H54 (cell line): ENCODE data around the gene TAS1R1.

Experiments
- DNase-seq: peaks from one replicate; pipeline ENCODE4 v3.0.0; 2011; ENCODE audit warnings: low spot score, mixed read lengths; ENCODE audit not compliant: insufficient read length
- FAIRE-seq: peaks from 3 replicates; lab custom pipeline; 2011; peaks lifted over from hg19 to GRCh38; lab: Jason Lieb, UNC
- POLR2A ChIP-seq: IDR thresholded peaks from 2 replicates; pipeline ENCODE4 v1.6.1; 2011; ENCODE audit warnings: low read depth, mild to moderate bottlenecking, low read length

Gene TAS1R1

DNA sequence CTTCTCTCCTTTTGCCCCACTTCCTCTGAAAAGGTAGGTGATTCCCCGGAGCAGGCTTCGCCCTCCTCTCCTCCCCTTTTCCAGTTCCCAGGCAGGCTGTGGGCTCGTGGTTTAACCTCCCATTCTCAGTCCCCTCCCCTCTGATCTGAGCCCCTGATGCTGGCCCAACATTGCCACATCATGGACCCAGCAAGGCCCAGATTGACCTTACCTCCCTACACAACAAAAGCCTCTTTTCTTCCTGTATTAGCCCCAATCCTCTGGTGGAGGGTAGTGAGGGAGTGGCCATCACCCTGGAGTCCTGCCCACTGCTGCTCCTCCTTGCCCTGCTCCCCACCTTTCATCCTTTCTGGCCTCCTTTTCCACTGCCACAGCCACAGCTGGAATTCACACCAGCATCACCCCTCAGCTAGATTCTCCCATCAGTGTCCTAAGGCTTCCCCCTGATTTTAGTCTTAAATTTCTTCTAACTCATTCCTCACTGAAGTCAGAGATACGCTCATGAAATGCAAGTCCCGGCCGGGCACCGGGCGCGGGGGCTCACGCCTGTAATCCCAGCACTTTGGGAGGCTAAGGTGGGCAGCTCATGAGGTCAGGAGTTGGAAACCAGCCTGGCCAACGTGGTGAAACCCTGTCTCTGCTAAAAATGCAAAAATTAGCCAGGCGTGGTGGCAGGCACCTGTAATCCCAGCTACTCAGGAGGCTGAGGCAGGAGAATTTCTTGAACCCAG lies 17.7 kb downstream of the TAS1R1 start:
- FAIRE-seq (no peak), DNase-seq (no peak)
- no peak for TF ChIP-seq POLR2A

DNA sequence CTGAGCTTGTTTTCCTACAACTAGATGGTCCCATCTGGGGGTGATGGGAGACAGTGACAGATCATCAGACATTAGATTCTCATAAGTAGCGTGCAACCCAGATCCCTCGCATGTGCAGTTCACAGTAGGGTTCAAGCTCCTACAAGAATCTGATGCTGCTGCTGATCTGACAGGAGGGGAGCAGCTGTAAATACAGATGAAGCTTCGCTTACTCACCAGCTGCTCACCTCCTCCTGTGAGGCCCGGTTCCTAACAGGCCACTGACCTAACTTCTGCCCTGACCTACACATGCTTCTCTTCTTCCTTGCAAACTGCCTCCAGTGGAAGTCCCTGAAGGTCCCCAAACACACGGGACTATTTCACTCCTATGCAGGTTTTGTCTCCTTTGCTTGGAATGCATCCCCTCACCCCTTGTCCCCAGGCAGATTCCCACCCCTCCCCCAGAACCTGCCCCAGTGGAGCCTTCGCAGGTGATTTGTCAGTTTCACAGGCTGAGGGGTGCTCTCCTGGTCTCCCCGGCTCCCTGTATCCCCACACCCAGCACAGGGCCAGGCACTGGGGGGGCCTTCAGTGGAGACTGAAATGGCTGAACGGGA lies 19.0 kb downstream of the TAS1R1 start:
- TF ChIP-seq POLR2A, result no peak
- no peak for DNase-seq
- FAIRE-seq, result no peak

DNA sequence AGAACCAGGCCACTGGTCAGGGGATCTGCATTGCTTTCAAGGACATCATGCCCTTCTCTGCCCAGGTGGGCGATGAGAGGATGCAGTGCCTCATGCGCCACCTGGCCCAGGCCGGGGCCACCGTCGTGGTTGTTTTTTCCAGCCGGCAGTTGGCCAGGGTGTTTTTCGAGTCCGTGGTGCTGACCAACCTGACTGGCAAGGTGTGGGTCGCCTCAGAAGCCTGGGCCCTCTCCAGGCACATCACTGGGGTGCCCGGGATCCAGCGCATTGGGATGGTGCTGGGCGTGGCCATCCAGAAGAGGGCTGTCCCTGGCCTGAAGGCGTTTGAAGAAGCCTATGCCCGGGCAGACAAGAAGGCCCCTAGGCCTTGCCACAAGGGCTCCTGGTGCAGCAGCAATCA lies 19.7 kb downstream of the TAS1R1 start:
- TF ChIP-seq POLR2A, result no peak
- FAIRE-seq, result no peak
- DNase-seq, result no peak

- TF ChIP-seq POLR2A, result no peak
- FAIRE-seq, result no peak
Observed at GRCh38 chr1:6577831-6578525, 22.9 kb downstream of the TAS1R1 start.

DNA sequence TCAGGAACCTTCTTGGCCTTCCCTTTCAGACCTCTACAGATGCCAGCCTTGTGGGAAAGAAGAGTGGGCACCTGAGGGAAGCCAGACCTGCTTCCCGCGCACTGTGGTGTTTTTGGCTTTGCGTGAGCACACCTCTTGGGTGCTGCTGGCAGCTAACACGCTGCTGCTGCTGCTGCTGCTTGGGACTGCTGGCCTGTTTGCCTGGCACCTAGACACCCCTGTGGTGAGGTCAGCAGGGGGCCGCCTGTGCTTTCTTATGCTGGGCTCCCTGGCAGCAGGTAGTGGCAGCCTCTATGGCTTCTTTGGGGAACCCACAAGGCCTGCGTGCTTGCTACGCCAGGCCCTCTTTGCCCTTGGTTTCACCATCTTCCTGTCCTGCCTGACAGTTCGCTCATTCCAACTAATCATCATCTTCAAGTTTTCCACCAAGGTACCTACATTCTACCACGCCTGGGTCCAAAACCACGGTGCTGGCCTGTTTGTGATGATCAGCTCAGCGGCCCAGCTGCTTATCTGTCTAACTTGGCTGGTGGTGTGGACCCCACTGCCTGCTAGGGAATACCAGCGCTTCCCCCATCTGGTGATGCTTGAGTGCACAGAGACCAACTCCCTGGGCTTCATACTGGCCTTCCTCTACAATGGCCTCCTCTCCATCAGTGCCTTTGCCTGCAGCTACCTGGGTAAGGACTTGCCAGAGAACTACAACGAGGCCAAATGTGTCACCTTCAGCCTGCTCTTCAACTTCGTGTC lies 23.7 kb downstream of the TAS1R1 start:
- no peak for TF ChIP-seq POLR2A
- FAIRE-seq, result no peak
- no peak for DNase-seq

More at GRCh38 chr1:6577831-6578525, 22.9 kb downstream of the TAS1R1 start:
- DNase-seq, result no peak

GRCh38 chr1:6579374-6580118 lies 24.4 kb downstream of the TAS1R1 start, which contains the start of gene ZBTB48:
ZBTB48 (plus strand) TSS chr1:6579994; CDS start chr1:6580610, 616 bp downstream.
- FAIRE-seq, result peak; percentile 82

DNA sequence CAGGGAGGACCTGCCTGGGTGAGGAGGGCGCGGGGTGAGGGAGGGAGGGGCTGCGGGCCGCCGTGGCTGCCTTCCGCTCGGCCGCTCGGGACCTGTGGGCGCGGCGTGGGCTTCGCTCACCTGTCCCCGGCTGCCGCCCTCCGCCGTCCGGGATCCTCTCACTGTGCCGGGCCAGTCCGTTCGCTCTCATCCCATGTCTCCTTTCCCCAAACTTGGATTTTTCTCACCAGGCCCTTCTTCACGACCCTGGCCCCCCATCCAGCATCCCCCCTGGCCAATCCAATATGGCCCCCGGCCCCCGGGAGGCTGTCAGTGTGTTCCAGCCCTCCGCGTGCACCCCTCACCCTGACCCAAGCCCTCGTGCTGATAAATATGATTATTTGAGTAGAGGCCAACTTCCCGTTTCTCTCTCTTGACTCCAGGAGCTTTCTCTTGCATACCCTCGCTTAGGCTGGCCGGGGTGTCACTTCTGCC lies 25.0 kb downstream of the TAS1R1 start:
- no peak for DNase-seq
- TF ChIP-seq POLR2A, result no peak
- FAIRE-seq, result no peak

More at GRCh38 chr1:6579374-6580118, 24.4 kb downstream of the TAS1R1 start, which contains the start of gene ZBTB48:
- TF ChIP-seq POLR2A, result peak; percentile 94
- DNase-seq, result peak; percentile 94

GRCh38 chr1:6580593-6581409 lies 25.7 kb downstream of the TAS1R1 start:
- FAIRE-seq (no peak), DNase-seq (no peak)
- TF ChIP-seq POLR2A, result no peak

GRCh38 chr1:6581561-6582305 lies 26.6 kb downstream of the TAS1R1 start:
- DNase-seq (no peak), FAIRE-seq (no peak)
- TF ChIP-seq POLR2A, result no peak

- DNase-seq (no peak), FAIRE-seq (no peak)
- no peak for TF ChIP-seq POLR2A
Observed at GRCh38 chr1:6582370-6582769, 27.3 kb downstream of the TAS1R1 start.
